ENCODE data around the gene PKP3.

DNA sequence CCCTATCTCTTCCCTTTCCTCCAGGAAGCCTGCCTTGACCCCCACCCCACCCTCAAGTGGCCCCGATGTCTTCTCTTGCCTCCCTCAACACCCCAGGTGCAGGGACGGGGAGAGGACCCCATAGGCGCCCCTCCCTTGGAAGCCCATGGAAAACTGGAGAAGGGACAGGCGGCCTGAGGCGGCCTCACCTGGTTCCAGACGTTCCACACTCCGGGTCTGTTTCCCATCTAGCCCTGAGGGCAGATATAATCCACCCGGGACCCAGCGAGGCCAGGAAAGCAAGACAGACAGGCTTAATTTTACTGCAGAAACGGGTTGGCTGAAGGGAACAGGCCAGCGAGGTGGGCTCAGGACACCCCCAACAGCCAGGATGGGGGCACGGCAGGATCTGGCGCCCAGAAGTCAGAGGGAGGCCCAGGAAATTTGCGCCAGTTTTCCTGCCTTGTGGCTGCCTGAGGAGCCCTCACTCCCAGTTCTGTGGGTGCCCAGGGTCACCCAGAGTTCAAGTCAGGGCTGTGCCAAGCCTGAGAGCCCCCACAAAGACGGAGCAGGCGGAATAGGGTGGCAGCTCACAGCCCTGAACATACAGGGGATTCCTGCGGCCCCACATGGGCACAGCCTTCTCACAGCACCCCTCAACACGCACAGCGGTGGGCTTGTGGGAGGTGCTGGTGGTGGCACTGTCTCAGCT, 23.8 kb downstream of the PKP3 start:
- no peak for TF ChIP-seq POLR2A (IDR thresholded peaks at IDR 0.05)
- TF ChIP-seq, protein P1, sequence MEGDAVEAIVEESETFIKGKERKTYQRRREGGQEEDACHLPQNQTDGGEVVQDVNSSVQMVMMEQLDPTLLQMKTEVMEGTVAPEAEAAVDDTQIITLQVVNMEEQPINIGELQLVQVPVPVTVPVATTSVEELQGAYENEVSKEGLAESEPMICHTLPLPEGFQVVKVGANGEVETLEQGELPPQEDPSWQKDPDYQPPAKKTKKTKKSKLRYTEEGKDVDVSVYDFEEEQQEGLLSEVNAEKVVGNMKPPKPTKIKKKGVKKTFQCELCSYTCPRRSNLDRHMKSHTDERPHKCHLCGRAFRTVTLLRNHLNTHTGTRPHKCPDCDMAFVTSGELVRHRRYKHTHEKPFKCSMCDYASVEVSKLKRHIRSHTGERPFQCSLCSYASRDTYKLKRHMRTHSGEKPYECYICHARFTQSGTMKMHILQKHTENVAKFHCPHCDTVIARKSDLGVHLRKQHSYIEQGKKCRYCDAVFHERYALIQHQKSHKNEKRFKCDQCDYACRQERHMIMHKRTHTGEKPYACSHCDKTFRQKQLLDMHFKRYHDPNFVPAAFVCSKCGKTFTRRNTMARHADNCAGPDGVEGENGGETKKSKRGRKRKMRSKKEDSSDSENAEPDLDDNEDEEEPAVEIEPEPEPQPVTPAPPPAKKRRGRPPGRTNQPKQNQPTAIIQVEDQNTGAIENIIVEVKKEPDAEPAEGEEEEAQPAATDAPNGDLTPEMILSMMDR (IDR thresholded peaks at IDR 0.05): no peak
